Mucosa of stomach (tissue), 1 donor: Measurements from ENCODE around the gene DNAJC5.

Source experiments
- H3K27me3 ChIP-seq: one replicate; pipeline ENCODE4 v1.7.0; 2013; ENCODE audit warnings: mild to moderate bottlenecking, low read length; ENCODE audit not compliant: control insufficient read depth, insufficient read depth
- H3K36me3 ChIP-seq: one replicate; pipeline ENCODE4 v1.7.0; 2013; ENCODE audit warnings: low read length; ENCODE audit not compliant: control insufficient read depth, insufficient read depth
- H3K4me1 ChIP-seq: one replicate; pipeline ENCODE4 v1.7.0; 2013; ENCODE audit warnings: mild to moderate bottlenecking, low read length; ENCODE audit not compliant: control insufficient read depth, insufficient read depth
- H3K4me3 ChIP-seq: one replicate; pipeline ENCODE4 v1.7.0; 2013; ENCODE audit warnings: low read length
- H3K9ac ChIP-seq: one replicate; pipeline ENCODE4 v1.7.0; 2013; ENCODE audit warnings: mild to moderate bottlenecking, low read length, moderate library complexity
- H3K9me3 ChIP-seq: one replicate; pipeline ENCODE4 v1.7.0; 2013; ENCODE audit warnings: mild to moderate bottlenecking, low read length, moderate library complexity; ENCODE audit not compliant: control insufficient read depth
- donor health status: Pancreatic carcinoma.

Gene DNAJC5

DNA sequence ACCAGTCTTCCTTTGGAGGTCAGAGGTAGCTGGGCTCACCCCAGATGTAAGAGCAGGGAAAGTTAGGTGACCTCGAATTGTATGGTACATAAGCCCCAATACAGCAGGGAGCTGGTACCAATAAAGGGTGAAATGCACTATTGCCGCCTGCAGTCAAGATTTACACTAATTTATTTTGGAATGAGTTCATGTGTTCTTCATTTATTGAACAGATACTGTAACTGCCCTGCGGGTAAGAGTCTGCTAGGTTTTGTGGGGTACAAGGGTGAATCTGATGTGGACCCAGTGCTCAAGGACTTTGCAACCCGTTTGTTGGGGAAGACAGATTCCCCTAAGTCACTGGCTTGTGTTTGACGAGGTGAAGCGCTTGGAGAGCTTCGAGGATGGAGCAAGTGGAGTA is 2.5 kb upstream of the DNAJC5 start:
- H3K4me1 ChIP-seq, result peaks cover 18% of the 10 kb centered on the region
- H3K9me3 ChIP-seq, result no peaks in the 10 kb centered on the region
- H3K36me3 ChIP-seq, result peaks cover 9% of the 10 kb centered on the region
- H3K9ac ChIP-seq, result no peak overlapping the region
- no peaks in the 10 kb centered on the region for H3K27me3 ChIP-seq
- no peak overlapping the region for H3K4me3 ChIP-seq

GRCh38 chr20:63893999-63894357 is 948 bp upstream of the DNAJC5 start:
- Histone ChIP-seq H3K27me3 (no peaks in the 10 kb centered on the region), H3K9ac (no peak overlapping the region), H3K4me3 (no peak overlapping the region), H3K4me1 (peaks cover 30% of the 10 kb centered on the region), H3K9me3 (no peaks in the 10 kb centered on the region), H3K36me3 (peaks cover 9% of the 10 kb centered on the region)

- peak overlapping the region; percentile 56 for H3K4me3 ChIP-seq
- H3K27me3 ChIP-seq, result no peaks in the 10 kb centered on the region
- H3K9me3 ChIP-seq, result no peaks in the 10 kb centered on the region
- peak overlapping the region; percentile 74 for H3K9ac ChIP-seq
- peaks cover under 1% of the 10 kb centered on the region for H3K36me3 ChIP-seq
- H3K4me1 ChIP-seq, result peaks cover 36% of the 10 kb centered on the region
Observed at GRCh38 chr20:63895202-63895951, 451 bp downstream of the DNAJC5 start.

DNA sequence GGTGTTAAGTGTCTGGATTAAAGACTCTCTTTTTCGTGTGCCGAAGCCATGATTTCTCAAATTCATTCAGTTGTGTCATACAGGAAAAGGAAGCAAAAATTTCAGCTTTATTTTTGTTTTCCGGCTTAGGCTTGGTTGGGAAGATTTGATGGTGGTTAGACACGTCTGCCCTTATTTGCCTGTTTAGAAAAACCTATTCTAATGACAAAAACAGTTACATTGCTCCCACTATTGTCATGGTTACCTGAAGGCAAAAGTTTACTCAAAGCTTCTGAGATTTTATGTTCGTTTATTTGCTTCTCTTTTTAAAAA is 982 bp downstream of the DNAJC5 start:
- Histone ChIP-seq H3K9me3 (no peaks in the 10 kb centered on the region), H3K36me3 (no peaks in the 10 kb centered on the region), H3K4me1 (peaks cover 36% of the 10 kb centered on the region), H3K4me3 (peak overlapping the region; percentile 56), H3K27me3 (no peaks in the 10 kb centered on the region), H3K9ac (peak overlapping the region; percentile 74)

DNA sequence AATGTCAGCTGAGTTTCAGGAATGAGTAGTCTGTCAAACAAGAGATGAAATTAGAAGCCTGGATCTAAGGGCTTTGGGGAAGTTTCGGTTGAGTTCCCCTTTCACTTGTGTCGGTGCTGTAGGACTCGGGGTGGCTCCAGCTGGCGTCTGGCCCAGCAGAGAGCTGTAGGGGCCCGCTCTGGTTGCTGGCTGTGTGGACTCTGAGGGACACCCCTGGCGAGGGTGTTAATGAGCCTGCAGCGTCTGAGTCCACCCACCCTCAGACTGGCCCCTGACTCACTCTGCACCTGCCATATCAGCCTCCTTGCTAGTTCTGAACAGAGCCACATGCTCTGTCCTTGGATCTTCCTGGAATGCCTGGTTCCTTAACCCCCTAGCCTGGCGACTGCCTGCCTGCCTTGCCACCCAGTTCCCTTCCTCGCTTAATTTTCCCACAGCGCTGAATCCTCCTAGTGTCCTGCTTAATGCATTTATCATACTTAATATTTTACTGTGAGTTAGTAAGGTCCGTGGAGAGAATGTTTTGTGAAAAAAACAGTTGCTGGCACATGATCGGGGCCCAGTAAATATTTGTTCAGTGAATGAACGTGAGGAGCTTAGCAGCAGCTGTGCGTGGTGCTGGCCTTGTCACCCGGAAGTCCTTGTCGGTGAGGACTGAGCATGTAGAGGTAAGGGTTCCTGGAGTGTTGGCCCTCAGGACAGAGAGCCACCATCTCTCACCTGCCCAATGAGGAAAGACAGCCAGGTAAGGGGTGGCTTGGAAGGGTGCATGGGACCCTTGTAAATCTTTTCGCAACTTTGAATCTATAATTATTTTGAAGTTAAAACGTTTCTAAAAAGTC is 1.6 kb downstream of the DNAJC5 start:
- Histone ChIP-seq H3K27me3 (no peaks in the 10 kb centered on the region), H3K9ac (peak overlapping the region; percentile 74), H3K9me3 (no peaks in the 10 kb centered on the region), H3K4me1 (peaks cover 40% of the 10 kb centered on the region), H3K36me3 (no peaks in the 10 kb centered on the region), H3K4me3 (peak overlapping the region; percentile 56)

DNA sequence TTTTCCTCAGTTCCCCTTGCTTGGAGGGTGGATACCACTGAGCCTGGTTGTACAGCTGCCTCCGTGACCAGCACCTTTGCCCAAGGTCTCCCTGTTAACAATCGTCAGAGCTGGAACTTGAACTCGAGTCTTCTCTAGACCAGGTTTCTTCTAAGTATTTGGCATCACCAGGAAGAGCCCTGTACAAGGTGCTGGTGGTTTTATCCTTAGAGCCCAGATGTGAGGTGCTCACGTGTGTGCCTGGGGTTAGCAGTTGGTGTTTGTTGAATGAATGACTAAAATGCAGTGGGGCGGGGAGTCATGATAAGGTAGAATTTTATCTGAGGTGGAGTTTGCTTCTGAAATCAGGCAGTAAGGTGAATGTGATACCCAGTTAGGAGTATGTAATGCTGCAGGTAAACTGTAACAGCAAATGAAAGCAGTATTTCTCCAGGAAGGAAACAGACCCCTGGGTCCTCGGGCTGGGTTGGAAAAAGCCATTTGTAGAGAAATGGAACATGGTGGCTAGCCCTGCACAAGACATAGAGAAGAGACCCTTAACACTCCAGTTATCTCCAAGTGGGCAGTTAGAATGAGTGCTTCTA is 3.1 kb downstream of the DNAJC5 start:
- H3K4me1 ChIP-seq, result peaks cover 40% of the 10 kb centered on the region

DNA sequence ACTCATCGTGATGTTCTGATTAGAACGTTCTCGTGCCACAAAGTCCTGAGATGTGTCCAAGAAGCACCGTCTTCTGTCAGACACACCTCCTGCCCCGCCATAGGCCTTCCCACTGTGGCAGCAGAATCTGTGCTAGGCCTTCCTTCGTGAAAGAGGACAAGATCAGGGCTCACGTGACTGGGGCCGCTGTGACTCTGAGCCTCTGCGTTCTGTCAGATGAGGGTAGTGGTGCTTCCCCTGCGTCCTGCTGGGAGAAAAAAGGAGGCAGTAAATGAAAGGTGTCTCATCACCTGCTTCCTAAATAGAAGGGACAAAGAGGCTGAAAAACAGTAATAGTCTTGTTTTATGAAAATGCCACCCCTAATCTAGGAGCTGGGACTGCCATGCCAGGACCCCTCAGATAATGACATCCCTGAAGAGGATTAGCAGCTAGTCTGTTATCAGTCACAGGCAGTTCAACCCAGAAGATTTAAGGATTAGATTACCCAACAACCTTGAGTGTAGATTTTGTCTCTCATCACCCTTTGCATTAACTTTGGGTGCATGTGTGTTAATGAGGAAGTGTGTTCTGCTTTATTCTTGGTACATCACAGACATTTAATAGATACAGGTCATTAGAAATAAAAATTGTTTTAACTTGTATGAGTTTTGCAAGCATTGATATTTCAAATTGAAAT is 4.1 kb downstream of the DNAJC5 start:
- Histone ChIP-seq H3K27me3 (no peaks in the 10 kb centered on the region), H3K4me3 (no peak overlapping the region), H3K9me3 (no peaks in the 10 kb centered on the region), H3K9ac (no peak overlapping the region), H3K36me3 (no peaks in the 10 kb centered on the region), H3K4me1 (peaks cover 42% of the 10 kb centered on the region)

More for the DNA sequence above, 3.1 kb downstream of the DNAJC5 start:
- H3K9ac ChIP-seq, result peak overlapping the region; percentile 1
- no peaks in the 10 kb centered on the region for H3K36me3 ChIP-seq
- no peaks in the 10 kb centered on the region for H3K27me3 ChIP-seq
- H3K4me3 ChIP-seq, result peak overlapping the region; percentile 14
- H3K9me3 ChIP-seq, result no peaks in the 10 kb centered on the region

DNA sequence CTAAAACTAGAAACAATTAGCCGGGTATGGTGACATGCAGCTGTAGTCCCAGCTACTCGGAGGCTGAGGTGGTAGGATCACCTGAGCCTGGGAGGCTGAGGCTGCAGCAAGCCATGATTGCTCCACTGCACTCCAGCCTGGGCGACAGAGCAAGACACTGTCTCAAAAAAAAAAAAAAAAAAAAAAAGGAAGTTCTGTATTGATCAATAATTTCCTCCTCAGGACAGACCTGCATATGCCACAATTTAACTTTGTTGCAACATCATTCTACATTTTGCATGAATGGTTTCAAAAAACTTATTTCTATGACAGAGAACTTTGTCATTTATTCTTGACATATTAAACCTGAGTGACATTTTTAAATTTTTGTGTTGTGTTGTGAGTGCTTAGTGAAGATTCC is 5.5 kb downstream of the DNAJC5 start:
- no peaks in the 10 kb centered on the region for H3K36me3 ChIP-seq
- no peaks in the 10 kb centered on the region for H3K9me3 ChIP-seq
- peaks cover 44% of the 10 kb centered on the region for H3K4me1 ChIP-seq
- no peak overlapping the region for H3K4me3 ChIP-seq
- no peak overlapping the region for H3K9ac ChIP-seq
- H3K27me3 ChIP-seq, result no peaks in the 10 kb centered on the region

GRCh38 chr20:63903796-63904561 is 9.1 kb downstream of the DNAJC5 start:
- Histone ChIP-seq H3K4me1 (peaks cover 42% of the 10 kb centered on the region), H3K9ac (no peak overlapping the region), H3K36me3 (no peaks in the 10 kb centered on the region)

GRCh38 chr20:63908008-63908682 is 13.2 kb downstream of the DNAJC5 start:
- peak overlapping the region; percentile 13 for H3K9ac ChIP-seq
- peaks cover 58% of the 10 kb centered on the region for H3K4me1 ChIP-seq
- no peaks in the 10 kb centered on the region for H3K9me3 ChIP-seq
- no peaks in the 10 kb centered on the region for H3K27me3 ChIP-seq
- no peaks in the 10 kb centered on the region for H3K36me3 ChIP-seq
- H3K4me3 ChIP-seq, result no peak overlapping the region

More at GRCh38 chr20:63903796-63904561, 9.1 kb downstream of the DNAJC5 start:
- Histone ChIP-seq H3K27me3 (no peaks in the 10 kb centered on the region), H3K4me3 (no peak overlapping the region), H3K9me3 (no peaks in the 10 kb centered on the region)

DNA sequence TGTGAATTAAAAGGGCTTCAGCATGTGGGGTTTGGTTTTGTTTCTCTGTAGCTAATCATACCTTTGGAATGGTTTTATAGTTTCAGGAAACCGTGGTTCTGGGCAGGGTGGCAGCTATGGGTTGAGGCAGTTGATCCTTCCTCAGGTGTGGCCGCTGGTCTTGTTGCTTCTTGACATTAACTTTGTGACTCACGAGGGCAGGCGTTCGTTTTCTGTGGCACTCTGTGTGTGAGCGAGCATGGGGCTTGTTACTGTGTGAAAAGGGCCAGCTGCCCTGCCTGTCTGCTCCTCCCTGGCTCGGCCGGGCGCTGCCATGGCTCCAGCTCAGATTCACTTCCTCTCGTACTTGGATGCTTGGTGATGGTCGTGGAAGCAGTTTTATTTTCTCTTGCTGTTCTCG is 16.2 kb downstream of the DNAJC5 start:
- H3K36me3 ChIP-seq, result no peaks in the 10 kb centered on the region
- H3K9ac ChIP-seq, result peak overlapping the region; percentile 33
- H3K27me3 ChIP-seq, result no peaks in the 10 kb centered on the region
- H3K4me1 ChIP-seq, result peaks cover 56% of the 10 kb centered on the region
- H3K9me3 ChIP-seq, result no peaks in the 10 kb centered on the region
- no peak overlapping the region for H3K4me3 ChIP-seq
